Spleen (tissue), 11 donors: Measurements from ENCODE around the gene TMEM107. TPM values are rescaled to one million over a fixed set of nuclear protein-coding genes. Genes with fewer than 3 reads are reported as not detected.
A peak's percentile ranks its signal among the peaks of the same experiment; 100 is the strongest.

Experiments used
- DNase-seq: peaks from one replicate; pipeline ENCODE4 v3.0.0-alpha.2; 2020
- H3K27ac ChIP-seq, 8 donors: fragments of 200-600 bp; sonication (generic) in 7 of 8; 1 replicate in 4 of 8; 2 replicates in 4 of 8; pipeline versions ENCODE4 v1.5.0 to v1.8.0; 2016 to 2021; ENCODE audit warnings: inconsistent platforms in 4 of 8, mild to moderate bottlenecking in 4 of 8, moderate library complexity in 1 of 8
- H3K27me3 ChIP-seq, 7 donors: fragments of 200-600 bp; sonication (generic) in 6 of 7; replicated peaks in 1 of 7; 1 replicate in 4 of 7; 2 replicates in 3 of 7; pipeline versions ENCODE4 v1.5.0 to v1.8.0; 2016 to 2021; ENCODE audit warnings: inconsistent platforms in 3 of 7, mild to moderate bottlenecking in 1 of 7
- H3K36me3 ChIP-seq, 6 donors: fragments of 200-600 bp; sonication (generic) in 5 of 6; 1 replicate in 4 of 6; 2 replicates in 2 of 6; pipeline versions ENCODE4 v1.5.0 to v1.8.0; 2016 to 2021; ENCODE audit warnings: inconsistent platforms in 2 of 6
- H3K4me1 ChIP-seq, 6 donors: fragments of 200-600 bp; sonication (generic) in 5 of 6; 1 replicate in 3 of 6; 2 replicates in 3 of 6; pipeline versions ENCODE4 v1.5.0 to v1.8.0; 2016 to 2021; ENCODE audit warnings: inconsistent platforms in 3 of 6
- H3K4me3 ChIP-seq, 8 donors: fragments of 200-600 bp; sonication (generic) in 7 of 8; 1 replicate in 4 of 8; 2 replicates in 4 of 8; pipeline versions ENCODE4 v1.5.0 to v1.8.0; 2016 to 2021; ENCODE audit warnings: inconsistent platforms in 4 of 8, mild to moderate bottlenecking in 4 of 8, moderate library complexity in 2 of 8
- H3K9me3 ChIP-seq, 8 donors: fragments of 200-600 bp; sonication (generic) in 7 of 8; 1 replicate in 4 of 8; 2 replicates in 4 of 8; pipeline versions ENCODE4 v1.5.0 to v1.8.0; 2016 to 2021; ENCODE audit warnings: inconsistent platforms in 4 of 8
- POLR2A ChIP-seq, 3 donors: fragments of 450-650 bp; IDR thresholded peaks; one replicate each; pipeline ENCODE4 v1.5.1; 2017; ENCODE audit warnings: antibody characterized with exemption in 3 of 3, mild to moderate bottlenecking in 1 of 3
- POLR2AphosphoS5 ChIP-seq, 3 donors: sonication (generic); formaldehyde crosslinking; IDR thresholded peaks; one replicate each; pipeline ENCODE4 v1.5.1; 2017; ENCODE audit warnings: antibody characterized with exemption in 3 of 3
- WGBS, 5 donors: extraction: QIAGEN DNeasy Blood & Tissue Kit in 3 of 5; methylation state at CpG; one replicate each; pipeline versions ENCODE4 v1.1.5 to v1.1.7; 2013 to 2018; 5-methylcytosine and 5-hydroxymethylcytosine counted together
- intact Hi-C: fragments of 100-400 bp; cut with DNase I; formaldehyde crosslinking; loops from one replicate; pipeline ENCODE4 v1.15.0; 2023; ENCODE audit warnings: low total_unique reads
- polyA plus RNA-seq, 3 donors: library from polyadenylated mRNA; stranded (reverse); fragments of 200-250 nt; gene quantifications; one replicate each; pipeline ENCODE4 v1.2.1, GENCODE V29; 2013
- total RNA-seq, 7 donors: library from RNA; depleted of rRNA in 3 of 7; stranded (reverse); fragments of >200 nt in 3 of 7; fragmentation: NEBNext Ultra II Directional in 4 of 7; extraction: Animal tissue kit (Norgen Biotek cat#: 25700) in 4 of 7; gene quantifications; one replicate each; pipeline versions ENCODE4 v1.1.0 to v1.2.1, GENCODE V29; 2016 to 2021
- TF ChIP-seq, protein P1 (sequence below), 11 experiments: fragments of 200-600 bp in 7 of 11; fragments of 450-650 bp in 4 of 11; sonication (generic) in 4 of 11; IDR thresholded peaks in 8 of 11; conservative IDR thresholded peaks in 3 of 11; 1 replicate in 7 of 11; 2 replicates in 4 of 11; pipeline versions ENCODE4 v1.4.0 to v1.8.0; 2016 to 2021; ENCODE audit warnings: antibody characterized with exemption in 11 of 11, inconsistent platforms in 4 of 11, mild to moderate bottlenecking in 1 of 11
- donor health status: healthy with polysubstance abuse.
- donor health status: DM: no; HTN: no; CAD: no; lungs with moderate emphysema.
- donor health status: DM: no; HTN: no; CAD: no.
- donor health status: Bipolar disorder and iron deficiency.
- donor health status: healthy.
- donor health status: DM: no; HTN: no; CAD: no.
- donor health status: DM: yes; HTN: yes; CAD: no.

TMEM107 gene
- total and polyA plus RNA-seq, 10 donors, result 8.1 to 42.2 (median 16.6) TPM

GRCh38 chr17:8125154-8125946 is 50.8 kb downstream of the TMEM107 start:
- Histone ChIP-seq H3K36me3 (no peaks in the 10 kb centered on the region), H3K4me1 (peaks cover 56 to 74% (median 69%) of the 10 kb centered on the region in 6 donors), H3K27me3 (peaks cover 4 to 100% (median 42%) of the 10 kb centered on the region in 7 donors), H3K4me3 (peak overlapping the region; percentile 49 to 86 (median 61)), H3K27ac (peak overlapping the region in 4 of 8 donors; percentile 50 to 80 (median 58)), H3K9me3 (no peaks in the 10 kb centered on the region)
- TF ChIP-seq, protein P1, sequence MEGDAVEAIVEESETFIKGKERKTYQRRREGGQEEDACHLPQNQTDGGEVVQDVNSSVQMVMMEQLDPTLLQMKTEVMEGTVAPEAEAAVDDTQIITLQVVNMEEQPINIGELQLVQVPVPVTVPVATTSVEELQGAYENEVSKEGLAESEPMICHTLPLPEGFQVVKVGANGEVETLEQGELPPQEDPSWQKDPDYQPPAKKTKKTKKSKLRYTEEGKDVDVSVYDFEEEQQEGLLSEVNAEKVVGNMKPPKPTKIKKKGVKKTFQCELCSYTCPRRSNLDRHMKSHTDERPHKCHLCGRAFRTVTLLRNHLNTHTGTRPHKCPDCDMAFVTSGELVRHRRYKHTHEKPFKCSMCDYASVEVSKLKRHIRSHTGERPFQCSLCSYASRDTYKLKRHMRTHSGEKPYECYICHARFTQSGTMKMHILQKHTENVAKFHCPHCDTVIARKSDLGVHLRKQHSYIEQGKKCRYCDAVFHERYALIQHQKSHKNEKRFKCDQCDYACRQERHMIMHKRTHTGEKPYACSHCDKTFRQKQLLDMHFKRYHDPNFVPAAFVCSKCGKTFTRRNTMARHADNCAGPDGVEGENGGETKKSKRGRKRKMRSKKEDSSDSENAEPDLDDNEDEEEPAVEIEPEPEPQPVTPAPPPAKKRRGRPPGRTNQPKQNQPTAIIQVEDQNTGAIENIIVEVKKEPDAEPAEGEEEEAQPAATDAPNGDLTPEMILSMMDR (IDR thresholded peaks at IDR 0.05 in 8 of 11, conservative IDR thresholded peaks at IDR 0.05 in 3 of 11), result no peak
- TF ChIP-seq POLR2A (IDR thresholded peaks at IDR 0.05) (no peak), POLR2AphosphoS5 (IDR thresholded peaks at IDR 0.05) (no peak)
- intact Hi-C loops, result no loop called here
- DNase-seq, result peak; percentile 89
- 0 to 1% (median 1%) methylated on average over 27 to 40 of the region's 40 CpGs for WGBS, 5 donors

DNA sequence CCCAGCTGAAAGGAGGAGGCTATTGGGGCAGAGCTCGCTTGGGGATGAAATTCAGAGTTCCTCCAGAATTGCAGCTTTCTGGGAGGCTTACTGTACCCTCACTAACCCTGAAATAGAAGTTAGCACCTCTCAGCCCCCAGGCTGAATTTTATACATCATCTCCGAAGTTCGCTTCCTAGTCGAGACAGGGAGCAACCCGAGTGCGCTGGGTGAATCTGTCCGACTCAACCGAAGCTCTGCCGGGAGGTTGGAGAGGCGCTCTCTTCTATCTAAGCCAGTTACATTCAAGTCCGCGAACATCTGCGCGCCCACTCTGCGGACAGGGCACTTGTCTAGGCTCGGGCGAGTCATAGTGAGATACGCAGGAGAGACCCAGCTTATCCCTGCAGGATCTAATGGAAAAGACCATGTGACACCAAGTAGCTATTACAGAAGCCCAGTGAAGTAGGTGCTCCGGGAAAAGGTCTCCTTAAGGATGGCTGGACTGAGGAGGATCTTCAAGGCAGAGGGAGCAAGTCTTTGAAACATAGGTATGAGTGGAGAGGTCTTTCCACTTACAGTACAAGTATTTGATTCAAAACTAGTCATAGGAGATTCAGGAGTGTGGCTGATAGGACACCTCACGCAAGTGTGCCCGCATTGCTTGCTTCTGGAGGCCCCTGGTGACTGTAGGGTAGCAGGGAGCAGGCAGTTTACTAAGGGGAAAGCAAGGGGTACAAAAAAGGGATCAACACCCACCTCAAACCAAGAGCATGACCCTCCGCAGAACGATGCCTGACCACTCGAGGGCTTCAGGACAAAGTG is 51.6 kb downstream of the TMEM107 start:
- no peak for TF ChIP-seq POLR2A (IDR thresholded peaks at IDR 0.05)
- TF ChIP-seq POLR2AphosphoS5 (IDR thresholded peaks at IDR 0.05), result no peak
- TF ChIP-seq, protein P1 (IDR thresholded peaks at IDR 0.05 in 8 of 11, conservative IDR thresholded peaks at IDR 0.05 in 3 of 11), result no peak
- 3 to 7% (median 4%) methylated on average over 18 to 24 of the region's 24 CpGs for WGBS, 5 donors
- DNase-seq, result no peak
- intact Hi-C loops, result no loop called here
- Histone ChIP-seq H3K27me3 (peaks cover 4 to 95% (median 42%) of the 10 kb centered on the region in 7 donors), H3K9me3 (no peaks in the 10 kb centered on the region), H3K4me1 (peaks cover 61 to 82% (median 77%) of the 10 kb centered on the region in 6 donors), H3K4me3 (peak overlapping the region in 6 of 8 donors; percentile 9 to 86 (median 54)), H3K27ac (peak overlapping the region in 1 of 8 donors; percentile 26), H3K36me3 (no peaks in the 10 kb centered on the region)

DNA sequence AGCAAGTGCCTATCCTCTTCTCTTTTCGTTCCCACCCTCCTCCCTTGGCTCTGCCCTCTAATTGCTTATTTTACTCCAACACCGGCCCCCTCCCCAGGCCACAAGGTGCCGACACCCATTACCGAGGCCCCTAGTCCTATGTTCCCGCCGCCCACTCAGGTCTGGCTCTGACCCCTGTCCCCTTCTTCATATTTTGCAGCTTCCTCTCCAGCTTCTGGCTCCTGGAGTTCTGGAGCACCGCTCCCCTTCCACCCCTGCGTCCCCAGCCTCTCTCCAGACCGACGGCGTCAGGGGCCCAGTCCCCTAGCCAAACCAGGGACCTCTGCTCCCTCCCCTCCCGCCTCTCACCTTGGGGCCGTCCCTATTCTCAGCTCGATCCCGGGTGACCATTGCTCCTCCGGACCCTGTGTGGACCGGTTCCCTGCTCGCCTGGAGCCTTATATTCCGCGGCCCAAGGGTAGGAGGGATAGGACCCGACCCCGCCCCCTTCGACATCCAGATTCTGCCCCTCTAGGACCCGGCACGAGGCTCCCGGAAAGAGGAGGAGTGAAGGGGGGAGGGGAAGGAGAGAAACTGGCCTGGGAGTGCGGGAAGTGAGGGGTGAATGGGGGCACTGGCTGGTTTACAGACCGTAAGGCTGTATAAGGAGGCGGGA is 52.4 kb downstream of the TMEM107 start, which contains the start of gene HES7:
Gene HES7, minus strand, starts transcription at position 412 of the 655 bp plus-strand sequence. Its CDS starts 22 bp downstream, at position 390.
- H3K27ac ChIP-seq, result peak within 1 kb of the TSS in 1 of 8 donors; percentile 26
- H3K27me3 ChIP-seq, result peaks cover 4 to 88% (median 42%) of the 10 kb centered on the region in 7 donors
- no peaks in the 10 kb centered on the region for H3K9me3 ChIP-seq
- TF ChIP-seq POLR2AphosphoS5 (IDR thresholded peaks at IDR 0.05), result no peak
- H3K4me3 ChIP-seq, result peak within 1 kb of the TSS; percentile 37 to 86 (median 54)
- no peak for DNase-seq
- WGBS, 5 donors, result 1 to 2% (median 1%) methylated on average over 29 of the region's 29 CpGs
- peaks cover 61 to 89% (median 81%) of the 10 kb centered on the region in 6 donors for H3K4me1 ChIP-seq
- no peaks in the 10 kb centered on the region for H3K36me3 ChIP-seq
- intact Hi-C loops, result no loop called here

- Histone ChIP-seq H3K4me3 (peak overlapping the region; percentile 37 to 86 (median 54)), H3K36me3 (no peaks in the 10 kb centered on the region), H3K27me3 (peaks cover 4 to 86% (median 42%) of the 10 kb centered on the region in 7 donors), H3K27ac (peak overlapping the region in 1 of 8 donors; percentile 3), H3K9me3 (no peaks in the 10 kb centered on the region), H3K4me1 (peaks cover 64 to 96% (median 87%) of the 10 kb centered on the region in 6 donors)
- WGBS, 5 donors, result 0 to 1% (median 1%) methylated on average over 43 to 55 of the region's 55 CpGs
- intact Hi-C loops, result no loop called here
- no peak for DNase-seq
- TF ChIP-seq POLR2A (IDR thresholded peaks at IDR 0.05) (no peak), POLR2AphosphoS5 (IDR thresholded peaks at IDR 0.05) (no peak)
- TF ChIP-seq, protein P1 (IDR thresholded peaks at IDR 0.05 in 8 of 11, conservative IDR thresholded peaks at IDR 0.05 in 3 of 11), result no peak
Observed at GRCh38 chr17:8122924-8123694, 53.1 kb downstream of the TMEM107 start.
